ENCODE results near the gene GAL3ST3. TPM values are rescaled to one million over a fixed set of nuclear protein-coding genes. Genes with fewer than 3 reads are reported as not detected.

GAL3ST3 gene
- total and polyA plus RNA-seq, 2 donors (not counting 1 experiment from before 2014, with no cell fraction given), result not detected

- no peaks in the 10 kb centered on the region for H3K9me3 ChIP-seq (ENCODE audit: control insufficient read depth, insufficient read depth, low read depth, low read length)
- H3K4me3 ChIP-seq (replicated peaks in 1 of 4; ENCODE audit: control extremely low read depth in 1 of 4, insufficient read depth in 1 of 4, low read depth in 3 of 4, low read length in 4 of 4), result no peak overlapping the region
- no peak for DNase-seq (ENCODE audit: low read depth in 2 of 2)
- H3K4me1 ChIP-seq (ENCODE audit: control insufficient read depth, extremely low read depth, insufficient read depth, low read length), result peaks cover 18% of the 10 kb centered on the region
- no peak for TF ChIP-seq EZH2 (IDR thresholded peaks at IDR 0.05; ENCODE audit: low read length, missing control alignments)
- no peak for TF ChIP-seq CTCF (conservative IDR thresholded peaks at IDR 0.05 in 1 of 2, IDR thresholded peaks at IDR 0.05 in 1 of 2; ENCODE audit: low read depth in 1 of 2, low read length in 2 of 2)
- H3K27me3 ChIP-seq (ENCODE audit: control insufficient read depth, insufficient read depth, low read length), result no peaks in the 10 kb centered on the region
- no peak overlapping the region for H2AFZ ChIP-seq (ENCODE audit: low read length)
- peaks cover 17% of the 10 kb centered on the region for H3K36me3 ChIP-seq (ENCODE audit: control insufficient read depth, insufficient read depth, low read length)
- H3K79me2 ChIP-seq (ENCODE audit: control insufficient read depth, insufficient read depth, low read length), result peaks cover 24% of the 10 kb centered on the region
- H3K4me2 ChIP-seq (ENCODE audit: extremely low read depth, insufficient read depth, low read length), result no peak overlapping the region
- H3K9ac ChIP-seq (ENCODE audit: insufficient read depth, low read length), result no peak overlapping the region
- no peaks in the 10 kb centered on the region for H4K20me1 ChIP-seq (ENCODE audit: control insufficient read depth, extremely low read depth, insufficient read depth, low read length)
- no peak overlapping the region for H3K27ac ChIP-seq (ENCODE audit: insufficient read depth, low read length)
Measured at GRCh38 chr11:66072518-66072917, 23.6 kb upstream of the GAL3ST3 start.

- DNase-seq (ENCODE audit: low read depth in 2 of 2), result no peak
- no peaks in the 10 kb centered on the region for H3K9me3 ChIP-seq (ENCODE audit: control insufficient read depth, insufficient read depth, low read depth, low read length)
- peaks cover 18% of the 10 kb centered on the region for H3K4me1 ChIP-seq (ENCODE audit: control insufficient read depth, extremely low read depth, insufficient read depth, low read length)
- H3K27ac ChIP-seq (ENCODE audit: insufficient read depth, low read length), result no peak overlapping the region
- no peaks in the 10 kb centered on the region for H3K27me3 ChIP-seq (ENCODE audit: control insufficient read depth, insufficient read depth, low read length)
- H2AFZ ChIP-seq (ENCODE audit: low read length), result no peak overlapping the region
- H3K4me3 ChIP-seq (replicated peaks in 1 of 4; ENCODE audit: control extremely low read depth in 1 of 4, insufficient read depth in 1 of 4, low read depth in 3 of 4, low read length in 4 of 4), result peak overlapping the region in 3 of 4 experiments; percentile 73 to 78 (median 78)
- H4K20me1 ChIP-seq (ENCODE audit: control insufficient read depth, extremely low read depth, insufficient read depth, low read length), result no peaks in the 10 kb centered on the region
- H3K9ac ChIP-seq (ENCODE audit: insufficient read depth, low read length), result no peak overlapping the region
- peaks cover 24% of the 10 kb centered on the region for H3K79me2 ChIP-seq (ENCODE audit: control insufficient read depth, insufficient read depth, low read length)
- peaks cover 19% of the 10 kb centered on the region for H3K36me3 ChIP-seq (ENCODE audit: control insufficient read depth, insufficient read depth, low read length)
- TF ChIP-seq EZH2 (IDR thresholded peaks at IDR 0.05; ENCODE audit: low read length, missing control alignments) (no peak), CTCF (conservative IDR thresholded peaks at IDR 0.05 in 1 of 2, IDR thresholded peaks at IDR 0.05 in 1 of 2; ENCODE audit: low read depth in 1 of 2, low read length in 2 of 2) (no peak)
- peak overlapping the region; percentile 80 for H3K4me2 ChIP-seq (ENCODE audit: extremely low read depth, insufficient read depth, low read length)
Measured at GRCh38 chr11:66072081-66072480, 23.1 kb upstream of the GAL3ST3 start.

- no peak overlapping the region for H3K9ac ChIP-seq (ENCODE audit: insufficient read depth, low read length)
- peak overlapping the region; percentile 80 for H3K4me2 ChIP-seq (ENCODE audit: extremely low read depth, insufficient read depth, low read length)
- H4K20me1 ChIP-seq (ENCODE audit: control insufficient read depth, extremely low read depth, insufficient read depth, low read length), result no peaks in the 10 kb centered on the region
- no peak overlapping the region for H2AFZ ChIP-seq (ENCODE audit: low read length)
- H3K27me3 ChIP-seq (ENCODE audit: control insufficient read depth, insufficient read depth, low read length), result no peaks in the 10 kb centered on the region
- no peak for TF ChIP-seq CTCF (conservative IDR thresholded peaks at IDR 0.05 in 1 of 2, IDR thresholded peaks at IDR 0.05 in 1 of 2; ENCODE audit: low read depth in 1 of 2, low read length in 2 of 2)
- TF ChIP-seq EZH2 (IDR thresholded peaks at IDR 0.05; ENCODE audit: low read length, missing control alignments), result no peak
- H3K9me3 ChIP-seq (ENCODE audit: control insufficient read depth, insufficient read depth, low read depth, low read length), result no peaks in the 10 kb centered on the region
- H3K4me3 ChIP-seq (replicated peaks in 1 of 4; ENCODE audit: control extremely low read depth in 1 of 4, insufficient read depth in 1 of 4, low read depth in 3 of 4, low read length in 4 of 4), result peak overlapping the region; percentile 71 to 78 (median 76)
- peaks cover 18% of the 10 kb centered on the region for H3K4me1 ChIP-seq (ENCODE audit: control insufficient read depth, extremely low read depth, insufficient read depth, low read length)
- peaks cover 21% of the 10 kb centered on the region for H3K36me3 ChIP-seq (ENCODE audit: control insufficient read depth, insufficient read depth, low read length)
- DNase-seq (ENCODE audit: low read depth in 2 of 2), result no peak
- peaks cover 22% of the 10 kb centered on the region for H3K79me2 ChIP-seq (ENCODE audit: control insufficient read depth, insufficient read depth, low read length)
- H3K27ac ChIP-seq (ENCODE audit: insufficient read depth, low read length), result peak overlapping the region; percentile 57
Measured at GRCh38 chr11:66071381-66071801, 22.4 kb upstream of the GAL3ST3 start.
